ENCODE data around the gene TMEM190.
A peak's percentile ranks its signal among the peaks of the same experiment; 100 is the strongest.
"Not testable (repeated sequence)": the region's sequence is repeated elsewhere in the genome, so short reads cannot be mapped to it uniquely, and the experiment has no call there.

Gene TMEM190

GRCh38 chr19:55391702-55392615 lies 15.3 kb downstream of the TMEM190 start:
- DNase-seq (ENCODE audit: low spot score): no peak

- no peak for DNase-seq (ENCODE audit: low spot score)
Measured at GRCh38 chr19:55392820-55393761, 16.5 kb downstream of the TMEM190 start.

- no peak for DNase-seq (ENCODE audit: low spot score)
Measured at GRCh38 chr19:55398200-55398925, 21.7 kb downstream of the TMEM190 start.

- no peak for DNase-seq (ENCODE audit: low spot score)
Measured at GRCh38 chr19:55400281-55401087, 23.9 kb downstream of the TMEM190 start.

GRCh38 chr19:55401390-55401789 lies 24.8 kb downstream of the TMEM190 start:
- DNase-seq (ENCODE audit: low spot score): not testable (repeated sequence)

- DNase-seq (ENCODE audit: low spot score): no peak
Measured at GRCh38 chr19:55402509-55402908, 25.9 kb downstream of the TMEM190 start.

GRCh38 chr19:55405638-55406037 lies 29.0 kb downstream of the TMEM190 start:
- no peak for DNase-seq (ENCODE audit: low spot score)

- DNase-seq (ENCODE audit: low spot score): no peak
Measured at GRCh38 chr19:55406091-55406825, 29.6 kb downstream of the TMEM190 start.

GRCh38 chr19:55406826-55407549 lies 30.4 kb downstream of the TMEM190 start:
- DNase-seq (ENCODE audit: low spot score): no peak

- DNase-seq (ENCODE audit: low spot score): not testable (repeated sequence)
Measured at GRCh38 chr19:55407550-55407799, 30.8 kb downstream of the TMEM190 start, which contains the start of gene UBE2S. UBE2S (minus strand) TSS chr19:55407788; CDS start chr19:55407589, 199 bp downstream.

- DNase-seq (ENCODE audit: low spot score): peak; percentile 99
Measured at GRCh38 chr19:55407800-55408532, 31.3 kb downstream of the TMEM190 start.

GRCh38 chr19:55408533-55408872 lies 31.9 kb downstream of the TMEM190 start:
- DNase-seq (ENCODE audit: low spot score): no peak

- DNase-seq (ENCODE audit: low spot score): not testable (repeated sequence)
Measured at GRCh38 chr19:55409179-55409578, 32.6 kb downstream of the TMEM190 start.

- DNase-seq (ENCODE audit: low spot score): no peak
Measured at GRCh38 chr19:55410168-55410567, 33.5 kb downstream of the TMEM190 start.

GRCh38 chr19:55418185-55418584 lies 41.6 kb downstream of the TMEM190 start:
- peak; percentile 91 for DNase-seq (ENCODE audit: low spot score)

- DNase-seq (ENCODE audit: low spot score): no peak
Measured at GRCh38 chr19:55419103-55419502, 42.5 kb downstream of the TMEM190 start.

GRCh38 chr19:55419624-55420236 lies 43.1 kb downstream of the TMEM190 start:
- no peak for DNase-seq (ENCODE audit: low spot score)

GRCh38 chr19:55421281-55421680 lies 44.7 kb downstream of the TMEM190 start:
- DNase-seq (ENCODE audit: low spot score): not testable (repeated sequence)

Measured in RKO (cell line).